SH-SY5Y (cell line): ENCODE results near the gene PLCL2.

ENCODE experiments used
- GATA2 ChIP-seq: IDR thresholded peaks from 2 replicates; pipeline ENCODE4 v1.6.1; 2011; ENCODE audit warnings: mild to moderate bottlenecking, low read depth, low read length
- GATA3 ChIP-seq: IDR thresholded peaks from 2 replicates; pipeline ENCODE4 v1.6.1; 2011; ENCODE audit warnings: low read depth, mild to moderate bottlenecking, low read length, moderate library complexity

PLCL2 gene

GRCh38 chr3:16849229-16849628 lies 35.5 kb upstream of the PLCL2 start:
- no peak for TF ChIP-seq GATA2
- TF ChIP-seq GATA3 = no peak

DNA sequence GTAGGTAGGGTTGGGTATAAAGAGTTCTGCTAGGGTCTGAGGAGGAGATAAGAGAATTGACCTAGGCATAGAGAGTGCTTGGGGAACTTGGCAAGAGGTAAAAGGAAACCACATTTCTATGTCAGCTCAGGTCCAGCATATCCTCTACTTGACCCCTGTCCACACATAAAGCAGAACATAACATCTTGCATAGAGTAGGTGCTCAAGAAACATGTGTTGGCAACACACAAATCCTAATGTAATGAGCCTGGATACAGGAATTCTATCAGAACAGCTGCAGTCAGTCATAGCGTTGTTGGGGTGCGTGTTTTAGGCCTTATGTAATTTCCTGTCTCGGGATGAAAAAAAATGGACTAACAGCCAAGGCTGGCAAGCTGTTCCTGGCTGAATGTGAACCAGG lies 35.0 kb upstream of the PLCL2 start:
- TF ChIP-seq GATA3 = no peak
- TF ChIP-seq GATA2 = no peak

GRCh38 chr3:16855497-16855896 lies 29.3 kb upstream of the PLCL2 start:
- TF ChIP-seq GATA3 = no peak
- TF ChIP-seq GATA2 = no peak

DNA sequence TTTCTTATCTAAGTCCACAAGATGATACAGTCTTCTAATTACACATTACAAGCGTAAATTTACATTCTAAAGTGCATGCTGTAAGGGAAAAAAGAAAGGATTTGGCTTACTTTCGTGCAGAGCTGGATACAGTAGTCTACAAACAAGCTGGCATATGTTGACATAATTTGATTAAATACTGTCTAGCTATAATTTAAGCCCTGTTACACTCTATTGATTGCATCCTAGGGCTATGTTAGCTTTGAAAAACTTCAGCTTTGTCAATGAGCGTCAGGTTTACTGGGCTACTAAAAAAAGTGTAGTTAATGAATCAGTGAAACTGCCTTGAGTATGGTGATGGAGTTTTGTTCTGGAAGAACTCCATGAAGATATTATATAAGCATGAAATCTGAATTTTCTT lies 24.5 kb upstream of the PLCL2 start:
- TF ChIP-seq GATA3 = no peak

DNA sequence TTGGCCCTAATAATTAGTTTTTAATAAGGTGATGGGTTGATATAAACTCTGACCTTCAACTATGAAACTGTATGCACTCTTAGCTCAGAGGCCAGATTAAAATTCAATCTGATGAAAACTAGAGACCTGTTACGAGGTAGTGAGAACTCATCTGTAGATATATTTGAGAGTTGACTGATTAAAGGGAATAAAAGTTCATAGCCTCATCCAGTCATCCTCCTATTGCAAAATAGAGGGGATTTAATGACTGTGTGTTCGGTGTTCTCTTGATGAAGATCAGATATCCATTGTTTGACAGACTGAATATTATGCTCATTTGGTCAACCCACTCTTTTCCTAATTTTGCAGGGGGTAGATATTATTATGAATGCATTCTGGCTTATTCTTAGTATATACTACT lies 23.3 kb upstream of the PLCL2 start:
- no peak for TF ChIP-seq GATA2
- TF ChIP-seq GATA3 = no peak

DNA sequence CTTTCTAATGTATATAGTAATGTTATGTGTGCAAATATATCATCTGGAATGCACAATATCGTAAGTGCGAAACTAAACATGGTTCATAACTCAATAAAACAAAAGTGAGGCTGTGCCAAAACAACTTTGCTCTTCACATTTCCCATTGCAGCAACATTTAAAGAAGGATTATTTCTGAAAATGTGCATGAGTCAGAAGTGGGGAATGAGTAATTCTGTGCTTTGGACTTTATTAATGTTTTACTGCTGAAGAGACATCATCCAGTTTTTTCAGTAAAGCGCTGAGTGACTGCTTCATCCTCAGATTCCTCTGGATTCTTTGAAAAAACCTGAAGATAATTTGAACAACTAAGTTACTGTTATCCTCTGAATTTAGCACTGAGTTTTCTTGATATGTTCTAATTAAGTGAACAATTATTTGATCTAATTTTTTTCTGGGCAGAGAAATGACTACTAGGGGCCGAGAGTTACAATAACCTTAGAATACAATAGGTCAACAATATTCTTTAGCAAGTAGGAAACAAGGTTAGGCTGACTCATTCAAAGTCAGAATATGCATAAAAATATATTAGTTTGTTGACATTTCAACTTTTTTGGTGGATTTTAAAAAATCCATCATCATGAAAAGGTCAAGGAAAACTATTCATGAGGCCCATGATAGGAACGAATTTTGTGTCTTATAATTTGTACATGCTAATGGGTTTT lies 20.0 kb upstream of the PLCL2 start:
- TF ChIP-seq GATA3 (no peak), GATA2 (no peak)

GRCh38 chr3:16865335-16865734 lies 19.4 kb upstream of the PLCL2 start:
- TF ChIP-seq GATA2 (no peak), GATA3 (no peak)

DNA sequence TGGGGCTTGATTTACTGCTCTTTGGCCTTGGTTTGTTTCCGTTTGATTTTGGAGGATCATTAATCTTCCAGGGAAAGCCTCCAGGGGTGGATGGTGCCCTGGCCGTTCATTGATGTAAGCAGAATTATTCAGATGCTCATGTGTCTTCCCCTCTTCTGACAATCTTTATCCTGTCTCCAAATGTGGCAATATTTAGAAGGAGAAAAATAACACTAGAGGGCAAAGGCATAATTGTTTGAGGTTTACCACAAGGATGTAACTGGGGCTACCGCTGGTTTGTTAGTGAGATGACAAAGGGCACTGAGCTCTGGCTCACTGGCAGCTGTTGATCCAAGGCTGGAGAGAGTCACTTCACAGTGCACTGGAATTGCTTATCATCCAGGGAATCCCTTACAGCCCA lies 18.2 kb upstream of the PLCL2 start:
- TF ChIP-seq GATA2 (no peak), GATA3 (no peak)

DNA sequence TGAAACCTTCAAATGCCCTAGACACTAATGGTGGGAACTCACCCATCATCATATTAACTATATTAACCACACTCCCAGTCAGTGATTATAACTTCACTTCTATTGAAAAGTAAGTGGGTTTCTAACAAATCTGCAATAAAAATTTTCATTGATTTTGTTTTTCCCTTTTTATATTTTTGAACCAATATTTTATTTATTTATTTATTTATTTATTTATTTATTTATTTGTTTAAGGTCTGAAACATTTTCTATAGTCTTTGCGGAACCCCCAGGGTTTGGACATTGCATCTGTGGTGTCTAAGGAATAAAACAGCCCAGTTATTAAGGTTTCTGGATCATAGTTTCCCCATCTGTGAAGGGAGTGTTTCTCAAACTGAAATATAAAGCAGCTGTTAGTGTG lies 16.2 kb upstream of the PLCL2 start:
- TF ChIP-seq GATA3 (no peak), GATA2 (no peak)

DNA sequence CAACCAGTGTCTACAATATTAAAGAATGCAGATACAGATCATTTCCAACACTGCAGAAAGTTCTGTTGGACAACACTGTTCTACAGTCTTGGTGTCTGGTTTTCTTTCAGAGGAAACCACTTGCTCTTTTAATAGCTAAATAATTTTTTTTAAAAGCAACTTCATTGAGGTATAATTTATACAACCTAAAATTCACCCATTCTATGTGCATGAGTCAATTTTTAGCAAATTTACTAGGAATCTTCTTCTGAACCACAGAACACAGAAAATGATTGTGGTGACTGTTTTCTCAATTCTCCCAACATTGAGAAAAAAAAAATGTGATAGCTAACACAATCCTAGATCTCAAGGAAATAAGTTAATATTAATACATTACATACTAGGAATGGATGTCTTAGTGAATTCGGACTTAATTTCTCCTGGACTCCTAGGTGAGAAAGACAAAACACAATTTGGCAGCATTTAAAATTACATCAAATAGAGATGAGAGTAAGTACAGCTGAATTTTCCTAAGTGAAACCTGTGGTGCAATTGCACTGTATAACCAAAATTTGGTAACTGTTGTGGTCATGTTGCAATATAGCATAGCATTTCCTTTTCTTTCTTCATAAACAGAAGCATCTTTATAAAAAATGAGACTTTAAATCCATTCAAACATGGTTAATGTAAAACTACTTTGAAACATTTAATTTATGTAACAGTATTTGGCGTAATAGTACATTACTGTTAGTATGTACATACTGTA lies 15.3 kb upstream of the PLCL2 start:
- TF ChIP-seq GATA3 = 0 out of 2 replicates have a peak, but pooled peaks have one; percentile 46
- no peak for TF ChIP-seq GATA2

- no peak for TF ChIP-seq GATA3
- TF ChIP-seq GATA2 = no peak
These were observed 12.6 kb upstream of the PLCL2 start for GRCh38 chr3:16871915-16872842.

- no peak for TF ChIP-seq GATA3
- no peak for TF ChIP-seq GATA2
These were observed 10.9 kb upstream of the PLCL2 start for GRCh38 chr3:16873872-16874271.

GRCh38 chr3:16875876-16876550 lies 8.7 kb upstream of the PLCL2 start:
- TF ChIP-seq GATA3 (no peak), GATA2 (no peak)

DNA sequence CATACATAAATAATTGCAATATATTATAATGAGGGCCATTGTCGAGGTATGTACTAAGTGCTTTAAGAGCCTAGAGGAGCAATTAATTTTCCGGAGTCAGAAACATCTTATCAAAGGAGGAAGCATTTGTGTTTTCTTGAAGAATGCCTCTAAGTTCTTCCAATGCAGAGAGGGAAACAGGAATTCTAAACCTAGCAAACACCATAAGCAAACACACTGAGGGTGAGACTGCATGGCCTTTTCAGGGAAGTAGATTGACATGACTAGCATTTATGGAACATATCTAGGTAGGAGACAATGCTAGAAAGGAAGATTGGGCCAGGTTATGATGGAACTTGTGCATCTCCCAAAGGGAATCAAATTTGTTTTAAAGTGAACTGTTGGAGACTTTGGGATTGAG lies 7.2 kb upstream of the PLCL2 start:
- TF ChIP-seq GATA2 (no peak), GATA3 (no peak)
